Prostate gland (tissue), 2 donors: Measurements from ENCODE around the gene RPS15.

Source experiments
- CTCF ChIP-seq, 4 experiments: fragments of 200-600 bp in 2 of 4; fragments of 450-650 bp in 2 of 4; sonication (generic) in 2 of 4; IDR thresholded peaks; 1 replicate in 3 of 4; 2 replicates in 1 of 4; pipeline ENCODE4 v1.5.1; 2016 to 2019; ENCODE audit warnings: antibody characterized with exemption in 4 of 4, mild to moderate bottlenecking in 2 of 4, moderate library complexity in 2 of 4
- POLR2A ChIP-seq: fragments of 450-650 bp; IDR thresholded peaks from one replicate; pipeline ENCODE4 v1.6.1; 2016; ENCODE audit warnings: antibody characterized with exemption, mild to moderate bottlenecking
- POLR2AphosphoS5 ChIP-seq: sonication (generic); formaldehyde crosslinking; IDR thresholded peaks from one replicate; pipeline ENCODE4 v1.6.1; 2017; ENCODE audit warnings: antibody characterized with exemption

DNA sequence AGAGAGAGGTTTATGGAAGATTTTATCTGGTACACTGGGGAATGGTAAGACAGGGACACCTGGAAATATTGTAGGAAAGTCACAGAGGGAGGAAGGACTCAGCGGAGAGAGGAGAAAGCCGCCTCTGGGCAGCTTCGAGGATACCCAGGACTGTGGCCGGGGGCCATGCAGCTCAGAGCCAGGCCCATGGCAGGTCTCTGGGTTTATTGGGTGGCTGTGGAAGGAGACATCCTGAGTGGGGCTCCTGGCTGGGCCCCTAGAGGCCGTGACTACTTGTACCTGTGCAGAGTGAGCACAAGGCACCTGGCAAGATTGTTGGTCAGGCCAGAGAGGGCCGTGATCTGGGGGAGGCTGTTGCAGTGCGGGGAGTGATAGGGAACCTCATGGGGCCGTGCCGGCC lies 27.4 kb upstream of the RPS15 start:
- TF ChIP-seq CTCF (IDR thresholded peaks at IDR 0.05) (no peak), POLR2AphosphoS5 (no peak), POLR2A (no peak)
